Fibroblast of lung (primary cell): ENCODE data around the gene ST3GAL4.

Experiments
- CTCF ChIP-seq, 2 donors: IDR thresholded peaks in 1 of 2; conservative IDR thresholded peaks in 1 of 2; 1 replicate in 1 of 2; 2 replicates in 1 of 2; pipeline ENCODE4 v1.5.1; 2011 to 2012; ENCODE audit warnings: low read length in 2 of 2, control low read depth in 1 of 2, inconsistent platforms in 1 of 2, low read depth in 1 of 2, mild to moderate bottlenecking in 1 of 2
- EZH2 ChIP-seq: IDR thresholded peaks from 2 replicates; pipeline ENCODE4 v1.5.1; 2012; ENCODE audit warnings: low read length, control low read depth, mild to moderate bottlenecking; ENCODE audit errors: missing control alignments

- TF ChIP-seq CTCF (conservative IDR thresholded peaks at IDR 0.05 in 1 of 2, IDR thresholded peaks at IDR 0.05 in 1 of 2; ENCODE audit: low read depth in 1 of 2, low read length in 2 of 2) (peak; percentile 30 to 31), EZH2 (no peak)
Measured at GRCh38 chr11:126411971-126412381, 56.5 kb downstream of the ST3GAL4 start.
